CD4-positive, alpha-beta memory T cell (primary cell): ENCODE results near the gene ZNF148. TPM values are rescaled to one million over a fixed set of nuclear protein-coding genes. Genes with fewer than 3 reads are reported as not detected.
A peak's percentile ranks its signal among the peaks of the same experiment; 100 is the strongest.

ENCODE experiments used
- CTCF ChIA-PET: fragments of 350-600 bp; sonication (Branson Sonifier 250); formaldehyde crosslinking; loops from one replicate; lab custom pipeline; 2021; ENCODE audit warnings: inconsistent platforms; ENCODE audit not compliant: partially characterized antibody; lab: Charles Lee
- POLR2A ChIA-PET: fragments of 350-600 bp; sonication (Branson Sonifier 250); formaldehyde crosslinking; loops from one replicate; lab custom pipeline; 2021; ENCODE audit not compliant: partially characterized antibody; lab: Charles Lee
- DNase-seq, 5 donors: peaks; one replicate each; pipeline versions ENCODE4 v3.0.0 to v3.0.0-alpha.2; 2020 to 2022; ENCODE audit warnings: mixed read lengths in 1 of 5
- H3K27ac ChIP-seq: one replicate; pipeline ENCODE4 v1.7.0; 2013; ENCODE audit warnings: low read depth, low read length
- H3K27me3 ChIP-seq: 2 replicates; pipeline ENCODE4 v1.7.0; 2013; ENCODE audit warnings: mild to moderate bottlenecking, low read length, moderate library complexity; ENCODE audit not compliant: insufficient read depth
- H3K36me3 ChIP-seq: 2 replicates; pipeline ENCODE4 v1.7.0; 2013; ENCODE audit warnings: mild to moderate bottlenecking, low read length, moderate library complexity; ENCODE audit not compliant: insufficient read depth
- H3K4me1 ChIP-seq: 2 replicates; pipeline ENCODE4 v1.7.0; 2013; ENCODE audit warnings: mild to moderate bottlenecking, low read length, moderate library complexity; ENCODE audit not compliant: insufficient read depth
- H3K4me3 ChIP-seq, 2 donors: one replicate each; pipeline ENCODE4 v1.7.0; 2013; ENCODE audit warnings: low read length in 2 of 2, mild to moderate bottlenecking in 1 of 2
- H3K9me3 ChIP-seq, 2 donors: one replicate each; pipeline ENCODE4 v1.7.0; 2013; ENCODE audit warnings: low read length in 2 of 2, control low read depth in 1 of 2; ENCODE audit not compliant: control insufficient read depth in 1 of 2
- H3K27ac Mint-ChIP-seq, 7 donors: one replicate each; pipeline ENCODE4 v1.8.0; 2020 to 2021; ENCODE audit warnings: mixed read lengths in 7 of 7, mild to moderate bottlenecking in 6 of 7, inconsistent platforms in 3 of 7, moderate library complexity in 3 of 7
- H3K27me3 Mint-ChIP-seq, 2 donors: one replicate each; pipeline ENCODE4 v1.8.0; 2020 to 2021; ENCODE audit warnings: mixed read lengths in 2 of 2
- H3K36me3 Mint-ChIP-seq, 2 donors: one replicate each; pipeline ENCODE4 v1.8.0; 2020 to 2021; ENCODE audit warnings: mixed read lengths in 2 of 2, inconsistent platforms in 1 of 2, mild to moderate bottlenecking in 1 of 2
- H3K4me1 Mint-ChIP-seq, 4 donors: one replicate each; pipeline ENCODE4 v1.8.0; 2020 to 2021; ENCODE audit warnings: mixed read lengths in 4 of 4, mild to moderate bottlenecking in 1 of 4
- H3K4me3 Mint-ChIP-seq, 8 donors: one replicate each; pipeline ENCODE4 v1.8.0; 2020 to 2021; ENCODE audit warnings: mixed read lengths in 8 of 8, mild to moderate bottlenecking in 7 of 8, moderate library complexity in 6 of 8, inconsistent platforms in 3 of 8
- H3K9me3 Mint-ChIP-seq, 8 donors: one replicate each; pipeline ENCODE4 v1.8.0; 2020 to 2021; ENCODE audit warnings: mixed read lengths in 8 of 8, mild to moderate bottlenecking in 5 of 8, inconsistent platforms in 3 of 8, moderate library complexity in 1 of 8
- intact Hi-C: fragments of 100-400 bp; cut with micrococcal nuclease; formaldehyde crosslinking; loops from one replicate; pipeline ENCODE4 v1.15.1; 2023
- polyA plus RNA-seq, 2 donors: library from polyadenylated mRNA; unstranded; fragments of 300-500 nt; fragmentation: Illumina TruSeq; gene quantifications; one replicate each; pipeline ENCODE4 v1.2.3, GENCODE V29; 2021
- total RNA-seq, 2 experiments: library from RNA; stranded (reverse); gene quantifications; one replicate each; pipeline ENCODE4 v1.2.3, GENCODE V29; 2021

Gene ZNF148
- total and polyA plus RNA-seq, 4 experiments from 2014 or later, result 60.6 to 74.7 (median 64.0) TPM

- no peaks in the 10 kb centered on the region for H3K36me3 ChIP-seq
- CTCF ChIA-PET, result no interaction called here
- H3K27ac Mint-ChIP-seq, result no peak overlapping the region
- no peaks in the 10 kb centered on the region for H3K27me3 ChIP-seq
- POLR2A ChIA-PET, result no interaction called here
- H3K4me3 Mint-ChIP-seq, result no peak overlapping the region
- no peak for DNase-seq
- no peaks in the 10 kb centered on the region for H3K9me3 Mint-ChIP-seq
- intact Hi-C loops, result loop anchor here (5.0 to 10.0 kb wide), 2 partner anchors 144 to 234 kb away; partner anchors contain the start of gene SNX4
- H3K4me1 ChIP-seq, result peaks cover 26% of the 10 kb centered on the region
- peaks cover 21 to 34% (median 27%) of the 10 kb centered on the region in 4 donors for H3K4me1 Mint-ChIP-seq
- H3K9me3 ChIP-seq, result no peaks in the 10 kb centered on the region
- H3K27me3 Mint-ChIP-seq, result peaks cover 0 to 3% of the 10 kb centered on the region in 2 donors
- no peak overlapping the region for H3K4me3 ChIP-seq
- no peak overlapping the region for H3K27ac ChIP-seq
- H3K36me3 Mint-ChIP-seq, result peaks cover 0 to 15% of the 10 kb centered on the region in 2 donors
Observed at GRCh38 chr3:125378762-125379161, 3.6 kb upstream of the ZNF148 start.

GRCh38 chr3:125375950-125376679 is 990 bp upstream of the ZNF148 start:
- Mint-ChIP-seq H3K9me3 (no peaks in the 10 kb centered on the region), H3K36me3 (peaks cover 7 to 24% of the 10 kb centered on the region in 2 donors), H3K27ac (peak overlapping the region; percentile 97 to 100 (median 98)), H3K4me3 (peak overlapping the region; percentile 93 to 99 (median 94)), H3K4me1 (peaks cover 22 to 45% (median 34%) of the 10 kb centered on the region in 4 donors), H3K27me3 (no peaks in the 10 kb centered on the region)
- H3K27ac ChIP-seq, result peak overlapping the region; percentile 94
- CTCF ChIA-PET, result interaction anchor here (0.7 to 1.5 kb wide), 3 partner anchors 10 to 209 kb away, joined by 3 to 4 read pairs (median 3); no protein-coding TSS in a partner anchor
- H3K27me3 ChIP-seq, result no peaks in the 10 kb centered on the region
- POLR2A ChIA-PET, result interaction anchor here (0.6 to 2.4 kb wide), 10 partner anchors 10 to 1791 kb away, joined by 3 to 15 read pairs (median 6); partner anchors contain the start of genes HACD2, OSBPL11 and SNX4
- H3K4me3 ChIP-seq, result peak overlapping the region; percentile 77 to 93
- H3K9me3 ChIP-seq, result no peaks in the 10 kb centered on the region
- H3K4me1 ChIP-seq, result peaks cover 24% of the 10 kb centered on the region
- no peak for DNase-seq
- H3K36me3 ChIP-seq, result no peaks in the 10 kb centered on the region
- intact Hi-C loops, result loop anchor here (1.0 to 10.0 kb wide), 7 partner anchors 17 to 646 kb away; partner anchors contain the start of genes OSBPL11, SNX4 and UMPS

- ChIA-PET POLR2A (interaction anchor here (0.7 to 2.4 kb wide), 14 partner anchors 9 to 1789 kb away, joined by 3 to 15 read pairs (median 4); partner anchors contain the start of genes HACD2, OSBPL11, SNX4 and UMPS), CTCF (interaction anchor here (0.6 to 1.5 kb wide), 4 partner anchors 12 to 321 kb away, joined by 3 to 4 read pairs (median 3); no protein-coding TSS in a partner anchor)
- DNase-seq, result peak in 1 of 5 donors; percentile 61
- H3K27me3 Mint-ChIP-seq, result no peaks in the 10 kb centered on the region
- Histone ChIP-seq H3K36me3 (no peaks in the 10 kb centered on the region), H3K27ac (peak overlapping the region; percentile 94), H3K4me1 (peaks cover 37% of the 10 kb centered on the region), H3K9me3 (no peaks in the 10 kb centered on the region), H3K27me3 (no peaks in the 10 kb centered on the region), H3K4me3 (peak overlapping the region; percentile 63 to 93)
- peak overlapping the region; percentile 88 to 100 (median 96) for H3K4me3 Mint-ChIP-seq
- H3K4me1 Mint-ChIP-seq, result peaks cover 31 to 57% (median 46%) of the 10 kb centered on the region in 4 donors
- peak overlapping the region; percentile 92 to 99 (median 96) for H3K27ac Mint-ChIP-seq
- no peaks in the 10 kb centered on the region for H3K9me3 Mint-ChIP-seq
- intact Hi-C loops, result loop anchor here (2.0 to 10.0 kb wide), 3 partner anchors 16 to 230 kb away; no protein-coding TSS in a partner anchor
- H3K36me3 Mint-ChIP-seq, result peaks cover 12 to 32% of the 10 kb centered on the region in 2 donors
Observed at GRCh38 chr3:125374501-125374995, 577 bp downstream of the ZNF148 start.

GRCh38 chr3:125367403-125368230 is 7.5 kb downstream of the ZNF148 start:
- CTCF ChIA-PET, result no interaction called here
- peaks cover 49 to 90% (median 74%) of the 10 kb centered on the region in 4 donors for H3K4me1 Mint-ChIP-seq
- H3K27me3 Mint-ChIP-seq, result no peaks in the 10 kb centered on the region
- no peaks in the 10 kb centered on the region for H3K27me3 ChIP-seq
- no peak overlapping the region for H3K27ac ChIP-seq
- H3K9me3 Mint-ChIP-seq, result no peaks in the 10 kb centered on the region
- H3K4me3 ChIP-seq, result no peak overlapping the region
- intact Hi-C loops, result no loop called here
- peaks cover 16 to 20% of the 10 kb centered on the region in 2 donors for H3K36me3 Mint-ChIP-seq
- POLR2A ChIA-PET, result interaction anchor here (3.4 kb wide), 1 partner anchor 8 kb away, joined by 15 read pairs; the partner anchor contains the start of gene ZNF148
- no peaks in the 10 kb centered on the region for H3K36me3 ChIP-seq
- H3K4me1 ChIP-seq, result peaks cover 44% of the 10 kb centered on the region
- DNase-seq, result no peak
- peak overlapping the region in 5 of 7 donors; percentile 0 to 68 (median 32) for H3K27ac Mint-ChIP-seq
- no peaks in the 10 kb centered on the region for H3K9me3 ChIP-seq
- peak overlapping the region in 2 of 8 donors; percentile 18 to 39 for H3K4me3 Mint-ChIP-seq

GRCh38 chr3:125366132-125366531 is 9.0 kb downstream of the ZNF148 start:
- Mint-ChIP-seq H3K36me3 (peaks cover 9 to 18% of the 10 kb centered on the region in 2 donors), H3K27me3 (no peaks in the 10 kb centered on the region), H3K9me3 (peaks cover 0 to 1% (median 0%) of the 10 kb centered on the region in 8 donors), H3K27ac (peak overlapping the region in 2 of 7 donors; percentile 25 to 28), H3K4me1 (peaks cover 54 to 90% (median 77%) of the 10 kb centered on the region in 4 donors), H3K4me3 (peak overlapping the region in 1 of 8 donors; percentile 12)
- Histone ChIP-seq H3K9me3 (no peaks in the 10 kb centered on the region), H3K27me3 (no peaks in the 10 kb centered on the region), H3K4me3 (no peak overlapping the region), H3K4me1 (peaks cover 54% of the 10 kb centered on the region), H3K27ac (no peak overlapping the region), H3K36me3 (no peaks in the 10 kb centered on the region)
- CTCF ChIA-PET, result no interaction called here
- intact Hi-C loops, result no loop called here
- no peak for DNase-seq
- POLR2A ChIA-PET, result interaction anchor here (3.4 kb wide), 1 partner anchor 9 kb away, joined by 15 read pairs; the partner anchor contains the start of gene ZNF148

GRCh38 chr3:125359700-125360099 is 15.4 kb downstream of the ZNF148 start:
- intact Hi-C loops, result loop anchor here (2.0 to 5.0 kb wide), 2 partner anchors 15 to 47 kb away; partner anchors contain the start of gene ZNF148
- peak overlapping the region in 3 of 8 donors; percentile 3 to 12 (median 8) for H3K4me3 Mint-ChIP-seq
- ChIA-PET POLR2A (no interaction called here), CTCF (interaction anchor here (1.3 kb wide), 1 partner anchor 8 kb away, joined by 3 read pairs; no protein-coding TSS in a partner anchor)
- Histone ChIP-seq H3K27me3 (no peaks in the 10 kb centered on the region), H3K4me3 (no peak overlapping the region), H3K9me3 (no peaks in the 10 kb centered on the region), H3K36me3 (no peaks in the 10 kb centered on the region), H3K4me1 (peaks cover 67% of the 10 kb centered on the region), H3K27ac (no peak overlapping the region)
- H3K27ac Mint-ChIP-seq, result peak overlapping the region in 1 of 7 donors; percentile 19
- peaks cover 51 to 93% (median 72%) of the 10 kb centered on the region in 4 donors for H3K4me1 Mint-ChIP-seq
- no peak for DNase-seq
- no peaks in the 10 kb centered on the region for H3K27me3 Mint-ChIP-seq
- peaks cover 0 to 1% (median 0%) of the 10 kb centered on the region in 8 donors for H3K9me3 Mint-ChIP-seq
- H3K36me3 Mint-ChIP-seq, result peaks cover 0 to 6% of the 10 kb centered on the region in 2 donors
